A204.1 (cell line): ENCODE results near the gene RASGRF2.

Experiments used
- FAIRE-seq: peaks from 2 replicates; lab custom pipeline; 2012; peaks lifted over from hg19 to GRCh38; lab: Jason Lieb, UNC

Gene RASGRF2

GRCh38 chr5:81134566-81134965 is 174.4 kb downstream of the RASGRF2 start:
- no peak for FAIRE-seq

GRCh38 chr5:81136557-81136956 is 176.4 kb downstream of the RASGRF2 start:
- FAIRE-seq = no peak

DNA sequence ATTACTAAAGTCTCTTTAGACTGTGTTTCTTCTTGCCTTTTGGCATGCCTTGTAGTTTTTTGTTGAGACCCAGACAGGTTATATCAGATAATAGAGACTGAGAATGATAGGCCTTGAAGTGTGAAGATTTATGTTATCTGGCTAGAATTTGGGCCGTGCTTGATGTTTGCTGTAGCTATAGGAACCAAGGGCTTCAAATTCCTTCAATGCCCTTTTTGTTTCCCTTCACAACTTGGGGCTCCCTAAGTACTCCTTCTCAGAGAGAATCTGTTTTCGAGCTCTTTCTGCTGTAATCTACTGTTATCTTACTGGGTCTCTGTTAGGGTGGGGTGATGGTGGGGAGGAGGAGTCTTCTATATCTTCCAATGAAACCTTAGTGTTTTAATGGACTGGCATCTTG is 177.7 kb downstream of the RASGRF2 start:
- FAIRE-seq = no peak

DNA sequence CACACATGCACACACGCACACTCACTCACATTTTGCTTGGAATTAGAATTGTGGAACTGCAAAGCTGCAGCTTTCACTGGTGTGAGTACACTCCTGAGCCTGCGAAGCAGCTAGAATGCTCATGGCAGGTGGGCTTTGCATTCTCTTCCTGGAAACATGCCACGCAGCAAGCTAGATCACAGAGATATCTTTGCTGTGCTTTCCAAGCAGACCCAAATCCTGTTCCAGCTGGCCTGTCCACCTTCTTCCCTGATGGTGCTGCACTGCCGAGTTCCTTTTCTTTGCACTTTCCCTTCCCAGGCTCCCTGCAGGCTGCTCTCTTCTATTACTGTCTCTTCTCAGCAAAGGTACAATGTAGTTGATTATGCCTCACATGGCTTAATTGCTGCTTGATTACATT is 180.3 kb downstream of the RASGRF2 start:
- no peak for FAIRE-seq

DNA sequence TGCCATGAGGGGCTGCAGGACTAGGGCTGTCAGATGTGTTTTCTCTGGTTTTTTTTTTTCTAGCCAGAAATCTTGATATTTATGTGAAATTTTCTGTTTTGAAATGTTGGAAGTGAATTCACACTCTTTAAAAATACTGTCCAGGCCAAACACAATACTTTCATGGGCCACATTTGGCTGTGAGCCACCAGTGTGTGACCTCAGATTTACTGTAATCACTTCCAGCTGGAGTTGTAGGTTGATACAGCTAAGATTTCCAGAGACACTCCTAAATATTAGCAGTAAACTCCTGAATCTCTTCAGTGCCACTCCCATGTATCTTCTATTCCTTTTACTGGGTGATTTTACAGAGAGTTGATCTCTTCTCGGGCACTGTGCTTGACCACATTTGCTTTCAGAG is 180.8 kb downstream of the RASGRF2 start:
- no peak for FAIRE-seq

- no peak for FAIRE-seq
Observed at GRCh38 chr5:81142108-81142507, 181.9 kb downstream of the RASGRF2 start.

- FAIRE-seq = no peak
Observed at GRCh38 chr5:81145329-81145935, 185.3 kb downstream of the RASGRF2 start.

DNA sequence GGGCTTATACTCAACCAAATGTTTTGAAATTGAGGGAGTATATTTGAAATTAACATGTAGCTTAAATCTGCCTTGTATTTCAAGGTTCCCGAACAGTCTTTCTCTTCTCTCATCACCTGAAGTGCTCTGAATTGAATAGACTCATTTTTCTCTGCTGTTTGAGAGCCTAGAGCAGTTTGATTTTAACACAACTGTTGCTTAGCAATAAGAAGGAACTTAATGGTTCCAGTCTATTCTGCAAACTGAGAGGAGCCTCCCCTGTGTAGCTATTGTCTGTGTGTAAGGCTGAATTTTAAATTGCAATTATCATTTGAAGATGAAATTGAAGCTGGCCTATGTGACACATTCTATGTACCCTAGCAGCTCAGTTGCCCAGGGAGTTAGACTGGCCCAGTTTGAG is 185.9 kb downstream of the RASGRF2 start:
- FAIRE-seq = no peak

DNA sequence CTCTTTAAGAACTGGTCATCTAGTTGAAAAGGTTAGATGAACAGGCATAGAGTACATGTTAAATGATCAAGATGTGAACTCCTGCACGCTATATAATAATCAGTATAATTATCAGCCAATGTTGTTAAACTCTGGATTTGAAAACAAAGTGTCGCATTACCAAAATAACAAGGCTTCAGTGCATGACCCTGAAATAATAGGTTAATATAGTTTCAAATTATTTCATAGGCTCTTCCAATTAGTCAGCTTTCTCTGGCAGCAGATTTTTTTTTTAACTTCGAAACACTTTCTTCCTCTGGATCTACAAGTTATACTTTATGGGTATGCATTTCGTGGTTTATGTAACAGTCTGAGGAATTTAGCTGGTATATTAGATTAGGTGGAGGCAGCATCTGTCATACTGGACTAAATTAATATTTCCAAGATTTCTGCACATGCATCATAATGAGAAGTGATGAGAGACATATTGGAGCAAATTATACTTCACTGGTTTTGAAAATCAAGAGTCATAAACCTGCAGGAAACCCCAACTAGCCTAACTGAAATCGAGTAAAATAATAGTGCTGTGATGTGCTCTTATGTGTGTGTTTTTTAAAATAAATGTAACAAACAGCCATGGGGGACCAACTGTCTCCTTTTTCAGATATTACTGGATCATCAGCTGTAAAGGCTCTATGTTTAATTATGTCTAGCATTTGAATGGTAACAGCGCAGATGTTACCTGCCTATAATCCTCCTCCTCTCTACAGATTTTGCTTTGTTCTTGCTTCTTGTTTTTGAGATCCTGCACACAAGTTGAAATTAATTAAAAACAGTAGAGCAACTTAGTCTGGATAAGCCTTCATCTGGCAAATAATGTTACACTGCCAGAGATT is 187.1 kb downstream of the RASGRF2 start:
- no peak for FAIRE-seq

GRCh38 chr5:81147886-81148571 is 187.9 kb downstream of the RASGRF2 start:
- FAIRE-seq = no peak

DNA sequence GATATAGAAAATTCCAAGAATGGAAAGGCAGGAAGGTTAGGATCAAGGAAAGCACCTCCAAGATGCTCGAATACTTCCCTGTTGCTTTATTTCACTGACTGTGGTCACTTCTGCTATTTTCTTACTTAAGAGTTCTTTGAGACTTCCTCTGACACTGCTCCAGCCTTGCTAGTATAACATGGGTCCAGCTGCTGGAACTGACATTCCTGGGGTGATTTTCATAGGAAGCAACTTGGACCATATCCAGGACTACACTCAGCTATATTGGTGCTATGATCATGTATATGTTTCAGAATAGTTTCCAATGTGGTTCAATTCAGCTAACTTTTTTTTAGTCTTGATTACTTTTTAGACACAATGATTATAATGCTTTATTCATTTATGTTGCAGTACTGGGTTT is 191.4 kb downstream of the RASGRF2 start:
- FAIRE-seq = no peak

DNA sequence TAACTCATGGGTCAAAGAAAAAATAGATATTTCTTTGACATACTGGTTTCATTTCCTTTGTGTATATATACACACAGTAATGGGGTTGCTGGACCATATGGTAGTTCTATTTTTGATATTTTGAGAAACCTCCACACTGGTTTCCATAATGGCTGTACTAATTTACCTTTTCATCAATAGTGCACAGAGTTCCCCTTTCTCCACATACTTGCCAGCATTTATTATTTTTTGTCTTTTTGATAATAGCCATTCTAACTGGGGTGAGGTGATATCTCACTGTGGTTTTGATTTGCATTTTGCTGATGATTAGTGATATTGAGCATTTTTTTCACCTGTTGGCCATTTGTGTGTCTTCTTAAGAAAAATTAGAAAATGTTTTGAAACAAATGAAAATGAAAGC is 194.6 kb downstream of the RASGRF2 start:
- no peak for FAIRE-seq

GRCh38 chr5:81156732-81157131 is 196.6 kb downstream of the RASGRF2 start:
- FAIRE-seq = no peak

GRCh38 chr5:81161012-81161601 is 200.9 kb downstream of the RASGRF2 start:
- FAIRE-seq = no peak

DNA sequence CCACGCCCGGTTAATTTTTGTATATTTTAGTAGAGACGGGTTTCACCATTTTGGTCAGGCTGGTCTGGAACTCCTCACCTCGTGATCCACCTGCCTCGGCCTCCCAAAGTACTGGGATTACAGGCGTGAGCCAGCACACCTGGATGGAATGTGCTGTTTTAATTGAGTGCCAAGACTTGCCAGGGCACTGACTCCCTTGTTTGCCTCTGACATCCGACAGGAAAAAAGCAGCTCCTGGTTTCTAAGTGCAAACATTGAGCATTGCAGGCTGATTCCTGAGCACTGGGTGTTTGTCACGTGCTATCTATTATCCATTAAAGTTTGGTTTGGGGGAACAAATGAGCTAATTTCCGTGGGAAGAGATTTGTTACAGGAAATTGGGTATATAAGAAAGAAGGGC is 202.3 kb downstream of the RASGRF2 start:
- FAIRE-seq = no peak

DNA sequence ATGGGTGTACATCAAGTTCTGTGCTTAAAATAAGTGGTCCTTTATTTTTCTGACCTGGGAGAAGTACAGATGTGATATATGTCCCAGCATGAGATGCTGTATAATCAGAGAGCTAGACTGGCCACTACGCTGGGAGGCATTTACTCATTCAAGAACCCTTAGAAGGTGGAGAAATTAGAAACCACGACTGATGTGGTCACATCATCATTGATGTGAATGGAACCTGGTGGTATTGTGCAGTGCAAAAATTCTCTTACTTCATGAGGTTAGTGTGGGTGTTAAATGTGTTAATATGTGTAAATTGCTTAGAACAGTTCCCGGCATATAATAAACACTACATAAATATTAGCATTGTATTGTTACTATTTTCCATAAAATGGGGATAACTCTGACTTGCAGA is 203.5 kb downstream of the RASGRF2 start:
- no peak for FAIRE-seq

- no peak for FAIRE-seq
Observed at GRCh38 chr5:81164476-81164875, 204.3 kb downstream of the RASGRF2 start.

GRCh38 chr5:81164936-81165335 is 204.8 kb downstream of the RASGRF2 start:
- no peak for FAIRE-seq

GRCh38 chr5:81165493-81166119 is 205.4 kb downstream of the RASGRF2 start:
- FAIRE-seq = no peak

DNA sequence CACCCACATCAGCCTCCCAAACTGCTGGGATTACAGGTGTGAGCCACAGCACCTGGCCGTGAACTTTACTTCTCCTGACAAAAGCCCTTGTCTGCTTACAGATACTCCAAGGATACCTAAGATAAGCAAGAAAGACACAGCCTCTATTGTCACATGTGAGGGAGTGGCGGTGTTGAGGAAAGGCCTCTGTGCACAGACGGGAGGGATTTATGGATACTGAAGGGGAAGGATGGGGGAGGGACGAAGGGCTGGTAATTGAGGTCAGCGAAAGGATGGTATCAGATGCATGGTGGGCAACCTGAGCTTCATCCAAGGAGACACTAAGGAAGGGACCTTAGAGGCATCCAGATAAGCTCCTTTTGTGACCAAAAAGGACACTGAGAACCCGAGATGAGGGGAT is 206.3 kb downstream of the RASGRF2 start:
- FAIRE-seq = no peak

- FAIRE-seq = no peak
Observed at GRCh38 chr5:81167078-81167477, 206.9 kb downstream of the RASGRF2 start.

DNA sequence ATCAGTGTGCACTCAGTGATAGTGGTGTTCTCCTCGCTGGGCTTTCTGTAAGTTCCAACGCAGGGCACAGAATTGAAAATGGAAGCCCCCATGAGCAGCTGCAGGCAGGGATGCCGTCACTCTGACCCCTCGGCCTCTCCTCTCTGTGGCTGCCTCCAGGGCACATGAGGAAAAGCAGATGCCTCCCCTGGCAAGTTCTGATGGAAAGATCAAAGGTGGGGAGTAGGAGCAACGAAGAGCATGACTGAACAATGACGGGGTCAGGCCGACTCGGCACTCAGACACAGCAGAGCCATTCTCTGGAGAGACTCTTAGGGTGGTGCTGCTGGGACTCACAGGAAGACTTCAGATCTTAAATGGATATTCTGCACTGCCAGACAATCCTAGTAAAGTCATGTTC is 207.4 kb downstream of the RASGRF2 start:
- FAIRE-seq = no peak

GRCh38 chr5:81169924-81170323 is 209.8 kb downstream of the RASGRF2 start:
- FAIRE-seq = no peak
